ENCODE results near the gene AMER3. TPM values are rescaled to one million over a fixed set of nuclear protein-coding genes. Genes with fewer than 3 reads are reported as not detected.

The AMER3 gene
- polyA plus RNA-seq, 1 donor, result 0.03 TPM

Other genes with a start within 250 kb of the AMER3 start
- 0.08 TPM for gene POTEI, start 246.2 kb upstream of the AMER3 start, polyA plus RNA-seq (ENCODE audit: insufficient read length)
- not detected for gene CFC1B, start 234.3 kb upstream of the AMER3 start, polyA plus RNA-seq (ENCODE audit: insufficient read length)
- gene CFC1, start 156.0 kb upstream of the AMER3 start, polyA plus RNA-seq (ENCODE audit: insufficient read length), result not detected
- gene POTEJ, start 144.1 kb upstream of the AMER3 start, polyA plus RNA-seq (ENCODE audit: insufficient read length), result not detected
- not detected for gene GPR148, start 26.5 kb upstream of the AMER3 start, polyA plus RNA-seq (ENCODE audit: insufficient read length)
- 6.6 TPM for gene ARHGEF4, start 81.4 kb downstream of the AMER3 start, polyA plus RNA-seq (ENCODE audit: insufficient read length)